Activated T-cell treated with anti-CD3 and anti-CD28 coated beads, Interleukin-2, amount 50 U/mL, for 4 hours (primary cell): ENCODE measurements around the gene MAP4. TPM values are rescaled to one million over a fixed set of nuclear protein-coding genes. Genes with fewer than 3 reads are reported as not detected.

ENCODE experiments used
- ATAC-seq, 2 donors: fragments of 200-7000 bp; cut with Tn5 transposase; one replicate each; pipeline ENCODE4 v1.10.0; 2021
- DNase-seq: peaks from one replicate; pipeline ENCODE4 v3.0.0-alpha.2; 2020
- H3K27me3 Mint-ChIP-seq: one replicate; pipeline ENCODE4 v1.8.0; 2021; ENCODE audit warnings: low read depth, mixed read lengths
- H3K36me3 Mint-ChIP-seq: one replicate; pipeline ENCODE4 v1.8.0; 2022; ENCODE audit warnings: mixed read lengths; ENCODE audit not compliant: insufficient read depth
- H3K4me1 Mint-ChIP-seq: one replicate; pipeline ENCODE4 v1.8.0; 2021; ENCODE audit warnings: low read depth, mixed read lengths
- H3K4me3 Mint-ChIP-seq: one replicate; pipeline ENCODE4 v1.8.0; 2021; ENCODE audit warnings: mild to moderate bottlenecking, moderate library complexity, mixed read lengths
- H3K9me3 Mint-ChIP-seq: one replicate; pipeline ENCODE4 v1.8.0; 2021; ENCODE audit warnings: mixed read lengths
- total RNA-seq, 3 donors: library from RNA; stranded (reverse); gene quantifications; one replicate each; pipeline ENCODE4 v1.2.1, GENCODE V29; 2021

MAP4 gene
- total RNA-seq, 3 donors from 2014 or later = 78.6 to 100 (median 90.3) TPM

DNA sequence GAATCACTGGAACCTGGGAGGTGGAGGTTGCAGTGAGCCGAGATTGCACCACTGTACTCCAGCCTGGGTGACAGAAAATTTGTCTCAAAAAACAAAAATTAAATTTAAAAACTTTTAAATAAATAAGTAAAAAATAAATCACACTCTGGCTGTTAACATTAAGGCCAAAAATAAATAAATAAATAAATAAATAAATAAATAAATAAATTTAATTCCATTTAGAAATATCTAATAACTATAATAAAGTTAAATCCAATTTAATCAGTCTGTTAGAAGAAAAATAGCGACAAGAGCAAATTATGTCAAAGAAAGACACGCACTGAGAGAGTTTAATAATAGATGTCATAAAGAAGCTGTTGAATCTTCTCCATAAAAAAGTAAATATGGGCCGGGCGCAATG is 13.4 kb downstream of the MAP4 start:
- H3K4me3 Mint-ChIP-seq = no peak overlapping the region
- H3K36me3 Mint-ChIP-seq = peaks cover 2% of the 10 kb centered on the region
- ATAC-seq = no peak
- H3K9me3 Mint-ChIP-seq = no peaks in the 10 kb centered on the region
- no peak for DNase-seq
- no peaks in the 10 kb centered on the region for H3K27me3 Mint-ChIP-seq
- H3K4me1 Mint-ChIP-seq = peaks cover 1% of the 10 kb centered on the region

- Mint-ChIP-seq H3K27me3 (no peaks in the 10 kb centered on the region), H3K4me3 (no peak overlapping the region), H3K4me1 (peaks cover 5% of the 10 kb centered on the region), H3K36me3 (peaks cover 2% of the 10 kb centered on the region), H3K9me3 (no peaks in the 10 kb centered on the region)
- no peak for ATAC-seq
- DNase-seq = no peak
Measured at GRCh38 chr3:48001991-48002390, 14.2 kb downstream of the MAP4 start.

DNA sequence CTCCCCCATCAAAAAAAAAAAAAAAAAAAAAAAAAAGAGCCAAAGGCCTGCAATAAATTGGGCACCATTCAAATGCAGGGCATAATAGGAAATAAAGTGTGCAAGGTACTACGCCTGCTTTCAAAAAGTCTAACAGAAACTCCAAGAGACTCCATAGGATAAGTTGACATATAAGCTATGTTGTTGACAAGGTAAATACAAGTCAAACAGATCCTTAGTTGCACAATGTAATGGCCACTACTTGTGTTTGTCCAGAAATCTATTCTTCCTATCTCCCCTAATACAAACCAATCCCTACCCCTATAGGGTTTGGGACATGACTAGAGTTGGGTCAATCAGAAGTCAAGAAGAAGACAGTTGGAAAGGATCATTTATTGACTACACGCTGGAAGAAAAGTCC is 16.0 kb downstream of the MAP4 start:
- Mint-ChIP-seq H3K27me3 (no peaks in the 10 kb centered on the region), H3K9me3 (no peaks in the 10 kb centered on the region), H3K4me1 (peaks cover 16% of the 10 kb centered on the region), H3K36me3 (peaks cover 15% of the 10 kb centered on the region), H3K4me3 (no peak overlapping the region)
- DNase-seq = no peak
- no peak for ATAC-seq

DNA sequence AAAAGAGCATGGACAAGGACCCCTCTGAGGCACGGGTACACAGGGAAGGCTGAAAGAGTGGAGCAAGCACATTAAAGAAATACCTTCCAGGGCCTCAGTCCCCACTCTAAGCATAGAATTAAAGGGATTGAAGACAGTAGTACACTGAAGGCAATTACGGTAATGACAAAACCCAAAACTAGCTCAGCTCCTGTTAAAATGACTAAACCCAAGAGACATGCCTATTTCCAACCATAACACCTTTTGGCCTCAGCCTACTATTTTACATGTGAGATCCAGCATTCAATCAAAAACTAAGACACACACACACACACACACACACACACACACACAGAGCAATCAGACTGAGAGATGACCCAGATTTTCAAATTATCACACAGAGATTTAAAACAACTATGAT is 19.8 kb downstream of the MAP4 start:
- Mint-ChIP-seq H3K4me3 (no peak overlapping the region), H3K4me1 (peaks cover 16% of the 10 kb centered on the region), H3K9me3 (no peaks in the 10 kb centered on the region), H3K27me3 (no peaks in the 10 kb centered on the region), H3K36me3 (peaks cover 19% of the 10 kb centered on the region)
- DNase-seq (no peak), ATAC-seq (no peak)

- H3K4me1 Mint-ChIP-seq = peaks cover 22% of the 10 kb centered on the region
- no peak for DNase-seq
- no peak for ATAC-seq
- H3K27me3 Mint-ChIP-seq = no peaks in the 10 kb centered on the region
- peaks cover 20% of the 10 kb centered on the region for H3K36me3 Mint-ChIP-seq
- H3K9me3 Mint-ChIP-seq = no peaks in the 10 kb centered on the region
- H3K4me3 Mint-ChIP-seq = no peak overlapping the region
Measured at GRCh38 chr3:47994180-47994579, 22.0 kb downstream of the MAP4 start.

DNA sequence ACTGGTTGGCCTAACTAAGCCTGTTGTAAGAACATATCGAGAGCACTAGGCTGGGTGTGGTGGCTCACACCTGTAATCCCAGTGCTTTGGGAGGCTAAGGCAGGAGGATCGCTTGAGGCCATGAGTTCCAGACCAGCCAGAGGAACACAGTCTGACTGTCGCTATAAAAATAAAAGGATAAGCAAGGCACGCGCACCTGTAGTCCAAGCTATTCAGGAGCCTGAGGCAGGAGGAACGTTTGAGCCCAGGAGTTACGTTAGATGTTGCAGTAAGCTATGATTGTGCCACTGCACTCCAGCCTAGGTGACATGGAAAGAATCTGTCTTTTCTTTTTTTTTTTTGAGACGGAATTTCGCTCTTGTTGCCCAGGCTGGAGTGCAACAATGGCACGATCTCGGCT is 24.9 kb downstream of the MAP4 start:
- Mint-ChIP-seq H3K9me3 (no peaks in the 10 kb centered on the region), H3K4me3 (no peak overlapping the region), H3K27me3 (no peaks in the 10 kb centered on the region), H3K4me1 (peaks cover 11% of the 10 kb centered on the region), H3K36me3 (peaks cover 18% of the 10 kb centered on the region)
- ATAC-seq (no peak), DNase-seq (no peak)

- DNase-seq (peak; percentile 64), ATAC-seq (peak; percentile 100)
- H3K36me3 Mint-ChIP-seq = peaks cover 14% of the 10 kb centered on the region
- no peak overlapping the region for H3K4me3 Mint-ChIP-seq
- H3K4me1 Mint-ChIP-seq = peaks cover 6% of the 10 kb centered on the region
- H3K9me3 Mint-ChIP-seq = no peaks in the 10 kb centered on the region
- H3K27me3 Mint-ChIP-seq = no peaks in the 10 kb centered on the region
Measured at GRCh38 chr3:47989981-47990440, 26.2 kb downstream of the MAP4 start.

DNA sequence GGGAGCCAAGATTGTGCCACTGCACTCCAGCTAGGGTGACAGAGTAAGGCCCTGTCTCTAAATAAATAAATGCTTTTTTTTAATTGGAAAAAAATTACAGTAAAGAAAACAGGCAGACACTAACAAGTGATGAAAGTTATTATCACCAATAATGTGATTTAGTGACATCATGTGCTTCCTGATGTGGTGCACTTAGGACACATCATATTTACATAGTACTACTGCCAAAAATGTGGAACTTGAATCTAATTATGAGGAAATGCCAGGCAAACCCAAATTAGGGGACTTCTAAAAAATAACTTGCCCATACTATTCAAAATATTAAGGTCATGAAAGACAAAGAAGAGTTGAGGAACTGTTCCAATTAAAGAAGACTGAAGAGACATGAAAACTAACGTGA is 30.8 kb downstream of the MAP4 start:
- Mint-ChIP-seq H3K9me3 (no peaks in the 10 kb centered on the region), H3K4me3 (no peak overlapping the region), H3K4me1 (peaks cover 8% of the 10 kb centered on the region), H3K27me3 (no peaks in the 10 kb centered on the region), H3K36me3 (peaks cover 10% of the 10 kb centered on the region)
- ATAC-seq (no peak), DNase-seq (no peak)

- DNase-seq = no peak
- peaks cover 7% of the 10 kb centered on the region for H3K36me3 Mint-ChIP-seq
Measured at GRCh38 chr3:47984075-47984728, 32.0 kb downstream of the MAP4 start.

GRCh38 chr3:47980795-47981194 is 35.4 kb downstream of the MAP4 start:
- ATAC-seq = no peak
- Mint-ChIP-seq H3K9me3 (no peaks in the 10 kb centered on the region), H3K27me3 (no peaks in the 10 kb centered on the region), H3K4me3 (no peak overlapping the region), H3K4me1 (peaks cover 3% of the 10 kb centered on the region), H3K36me3 (peaks cover 3% of the 10 kb centered on the region)
- no peak for DNase-seq

More at GRCh38 chr3:47984075-47984728, 32.0 kb downstream of the MAP4 start:
- Mint-ChIP-seq H3K9me3 (no peaks in the 10 kb centered on the region), H3K4me3 (no peak overlapping the region), H3K27me3 (no peaks in the 10 kb centered on the region), H3K4me1 (peaks cover 3% of the 10 kb centered on the region)
- no peak for ATAC-seq

- Mint-ChIP-seq H3K4me1 (peaks cover 2% of the 10 kb centered on the region), H3K36me3 (no peaks in the 10 kb centered on the region), H3K4me3 (no peak overlapping the region), H3K27me3 (no peaks in the 10 kb centered on the region), H3K9me3 (no peaks in the 10 kb centered on the region)
- DNase-seq (no peak), ATAC-seq (no peak)
Measured at GRCh38 chr3:47979070-47979469, 37.1 kb downstream of the MAP4 start.

DNA sequence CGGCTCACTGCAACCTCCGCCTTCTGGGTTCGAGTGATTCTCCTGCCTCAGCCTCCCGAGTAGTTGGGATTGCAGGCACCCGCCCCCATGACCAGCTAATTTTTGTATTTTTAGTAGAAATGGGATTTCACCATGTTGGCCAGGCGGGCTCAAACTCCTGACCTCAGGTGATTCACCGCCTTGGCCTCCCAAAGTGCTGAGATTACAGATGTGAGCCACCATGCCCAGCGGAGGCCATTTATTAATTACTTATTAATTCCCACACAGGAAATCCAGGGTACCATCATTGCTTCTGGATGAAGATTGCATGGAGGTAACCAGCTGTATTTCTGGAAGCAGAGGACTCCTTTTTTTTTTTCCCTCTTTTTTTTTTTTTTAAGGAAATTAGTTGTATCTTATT is 37.8 kb downstream of the MAP4 start:
- ATAC-seq = no peak
- H3K27me3 Mint-ChIP-seq = no peaks in the 10 kb centered on the region
- peaks cover 2% of the 10 kb centered on the region for H3K4me1 Mint-ChIP-seq

DNA sequence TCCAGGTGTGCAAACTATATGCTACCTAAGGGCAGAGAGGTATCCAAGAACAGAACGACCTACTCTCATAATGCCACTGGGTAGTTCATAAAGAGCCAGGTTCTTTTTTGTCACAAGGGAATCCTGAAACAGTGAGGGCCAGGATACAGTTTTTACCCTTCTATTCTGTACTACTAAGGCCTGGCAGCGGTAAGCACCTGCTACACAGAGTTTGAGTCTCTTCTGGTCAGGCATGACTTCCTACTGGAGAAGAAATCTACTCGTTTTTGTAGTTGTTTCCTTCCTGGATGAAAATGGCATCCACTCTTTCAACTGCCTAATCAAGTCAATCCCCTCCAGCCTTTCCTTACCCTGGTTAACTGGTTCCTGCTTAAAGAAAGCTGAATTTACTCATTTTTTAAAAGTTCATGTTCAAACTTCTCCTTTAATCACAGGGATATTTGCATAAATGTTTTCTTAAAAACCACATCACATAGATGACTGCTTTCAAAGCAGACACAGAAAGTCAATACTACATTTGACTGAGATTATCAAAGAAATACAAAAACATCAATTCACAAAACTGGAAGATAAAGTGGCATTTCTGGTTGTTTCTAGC is 40.0 kb downstream of the MAP4 start:
- no peak for DNase-seq
- no peak for ATAC-seq
- Mint-ChIP-seq H3K27me3 (no peaks in the 10 kb centered on the region), H3K4me1 (peaks cover 2% of the 10 kb centered on the region), H3K9me3 (no peaks in the 10 kb centered on the region), H3K4me3 (no peak overlapping the region), H3K36me3 (no peaks in the 10 kb centered on the region)

More for the DNA sequence above, 37.8 kb downstream of the MAP4 start:
- H3K36me3 Mint-ChIP-seq = no peaks in the 10 kb centered on the region
- no peak overlapping the region for H3K4me3 Mint-ChIP-seq
- H3K9me3 Mint-ChIP-seq = no peaks in the 10 kb centered on the region
- DNase-seq = no peak

DNA sequence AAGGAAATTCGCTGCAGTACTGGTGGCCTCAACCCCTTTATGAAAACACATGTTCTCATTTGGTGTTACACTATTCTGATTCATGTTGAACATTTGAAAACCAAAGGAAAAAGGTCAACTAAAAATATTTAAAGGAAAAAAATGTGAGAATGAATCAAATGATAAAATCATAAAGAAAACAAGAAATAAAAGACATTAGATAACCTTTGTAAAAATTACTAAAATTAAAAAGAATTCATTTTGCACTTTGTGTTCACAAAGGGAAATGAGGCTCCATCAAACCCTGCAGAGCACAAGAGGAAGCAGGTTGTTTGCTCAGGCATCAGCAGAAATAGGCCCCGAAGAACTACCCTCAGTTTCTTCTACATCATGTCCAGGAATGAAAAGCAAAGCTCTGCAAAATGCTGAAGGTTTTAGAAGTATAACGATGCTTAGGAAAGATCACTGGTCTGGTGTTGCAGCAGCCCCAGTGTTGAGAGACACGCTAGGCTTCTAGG is 41.2 kb downstream of the MAP4 start:
- Mint-ChIP-seq H3K4me3 (no peak overlapping the region), H3K9me3 (no peaks in the 10 kb centered on the region), H3K4me1 (peaks cover 2% of the 10 kb centered on the region), H3K27me3 (no peaks in the 10 kb centered on the region), H3K36me3 (no peaks in the 10 kb centered on the region)
- DNase-seq (no peak), ATAC-seq (no peak)

DNA sequence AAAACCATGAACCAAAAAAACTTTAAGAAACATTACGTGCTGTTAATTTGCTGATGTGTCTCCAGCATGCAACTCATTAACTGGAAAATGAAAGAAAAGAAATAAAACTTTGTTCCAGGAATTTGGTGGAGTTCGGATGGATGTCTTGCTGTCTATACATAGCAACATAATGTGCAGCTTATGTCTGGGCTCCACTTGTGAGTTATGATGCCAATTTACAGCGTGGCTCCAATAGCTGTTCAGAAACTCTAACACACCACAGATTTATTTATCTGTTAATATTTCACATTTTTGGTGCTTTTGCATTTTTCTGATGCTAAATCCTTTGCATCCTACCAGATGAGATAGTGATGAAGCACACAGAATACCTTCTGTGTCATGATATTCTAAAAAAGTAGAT is 45.1 kb downstream of the MAP4 start:
- Mint-ChIP-seq H3K27me3 (no peaks in the 10 kb centered on the region), H3K36me3 (peaks cover 2% of the 10 kb centered on the region), H3K9me3 (no peaks in the 10 kb centered on the region), H3K4me1 (peaks cover 5% of the 10 kb centered on the region), H3K4me3 (no peak overlapping the region)
- DNase-seq (no peak), ATAC-seq (no peak)
